Pons (tissue), 1 donor: ENCODE results near the gene MLLT1.
A peak's percentile ranks its signal among the peaks of the same experiment; 100 is the strongest.

Experiments
- DNase-seq: peaks from one replicate; pipeline ENCODE4 v3.0.0-alpha.2; 2016; ENCODE audit warnings: low spot score

MLLT1 gene

GRCh38 chr19:6209680-6210079 is 70.1 kb downstream of the MLLT1 start:
- no peak for DNase-seq

- DNase-seq = no peak
Observed at GRCh38 chr19:6209233-6209632, 70.5 kb downstream of the MLLT1 start.

GRCh38 chr19:6204866-6205723 is 74.7 kb downstream of the MLLT1 start:
- no peak for DNase-seq

- DNase-seq = no peak
Observed at GRCh38 chr19:6204212-6204611, 75.6 kb downstream of the MLLT1 start.

GRCh38 chr19:6199240-6199994 is 80.4 kb downstream of the MLLT1 start:
- peak; percentile 99 for DNase-seq

- no peak for DNase-seq
Observed at GRCh38 chr19:6198896-6199239, 80.9 kb downstream of the MLLT1 start.

GRCh38 chr19:6196361-6196760 is 83.4 kb downstream of the MLLT1 start:
- no peak for DNase-seq

GRCh38 chr19:6188811-6189210 is 91.0 kb downstream of the MLLT1 start:
- DNase-seq = no peak

- DNase-seq = no peak
Observed at GRCh38 chr19:6187374-6187773, 92.4 kb downstream of the MLLT1 start.

- no peak for DNase-seq
Observed at GRCh38 chr19:6185835-6186834, 93.6 kb downstream of the MLLT1 start.

GRCh38 chr19:6185093-6185834 is 94.5 kb downstream of the MLLT1 start:
- no peak for DNase-seq

GRCh38 chr19:6181119-6181518 is 98.7 kb downstream of the MLLT1 start:
- no peak for DNase-seq

GRCh38 chr19:6173190-6173589 is 106.6 kb downstream of the MLLT1 start:
- no peak for DNase-seq

- DNase-seq = no peak
Observed at GRCh38 chr19:6172074-6172863, 107.5 kb downstream of the MLLT1 start.

GRCh38 chr19:6167115-6167514 is 112.7 kb downstream of the MLLT1 start:
- no peak for DNase-seq

- DNase-seq = no peak
Observed at GRCh38 chr19:6164906-6165531, 114.8 kb downstream of the MLLT1 start.

GRCh38 chr19:6161271-6161850 is 118.4 kb downstream of the MLLT1 start:
- DNase-seq = peak; percentile 2
